ENCODE measurements around the gene PLA2G2F.

Gene PLA2G2F

GRCh38 chr1:20105856-20106255 is 33.3 kb upstream of the PLA2G2F start:
- TF ChIP-seq CTCF (IDR thresholded peaks at IDR 0.05; ENCODE audit: control extremely low read depth, extremely low read depth, low read depth, missing control alignments), result no peak
- CTCF ChIA-PET, result no interaction called here

GRCh38 chr1:20107351-20107750 is 31.8 kb upstream of the PLA2G2F start:
- POLR2A ChIA-PET, result no interaction called here
- CTCF ChIA-PET, result interaction anchor here (1.1 to 2.1 kb wide), 3 partner anchors 15 to 44 kb away, joined by 4 to 5 read pairs (median 4); no protein-coding TSS in a partner anchor

More at GRCh38 chr1:20105856-20106255, 33.3 kb upstream of the PLA2G2F start:
- POLR2A ChIA-PET, result no interaction called here
- no peak for DNase-seq (ENCODE audit: extremely low spot score)

GRCh38 chr1:20107796-20108195 is 31.3 kb upstream of the PLA2G2F start:
- no peak for TF ChIP-seq CTCF (IDR thresholded peaks at IDR 0.05; ENCODE audit: control extremely low read depth, extremely low read depth, low read depth, missing control alignments)
- CTCF ChIA-PET, result interaction anchor here (1.1 to 2.1 kb wide), 5 partner anchors 15 to 50 kb away, joined by 3 to 5 read pairs (median 4); no protein-coding TSS in a partner anchor
- POLR2A ChIA-PET, result no interaction called here
- no peak for DNase-seq (ENCODE audit: extremely low spot score)

More at GRCh38 chr1:20107351-20107750, 31.8 kb upstream of the PLA2G2F start:
- no peak for TF ChIP-seq CTCF (IDR thresholded peaks at IDR 0.05; ENCODE audit: control extremely low read depth, extremely low read depth, low read depth, missing control alignments)
- no peak for DNase-seq (ENCODE audit: extremely low spot score)

GRCh38 chr1:20108366-20109123 is 30.6 kb upstream of the PLA2G2F start:
- POLR2A ChIA-PET, result no interaction called here
- no peak for DNase-seq (ENCODE audit: extremely low spot score)
- no peak for TF ChIP-seq CTCF (IDR thresholded peaks at IDR 0.05; ENCODE audit: control extremely low read depth, extremely low read depth, low read depth, missing control alignments)
- CTCF ChIA-PET, result interaction anchor here (1.0 to 2.1 kb wide), 4 partner anchors 16 to 50 kb away, joined by 3 to 5 read pairs (median 4); no protein-coding TSS in a partner anchor

GRCh38 chr1:20109223-20109856 is 29.8 kb upstream of the PLA2G2F start:
- no peak for DNase-seq (ENCODE audit: extremely low spot score)
- ChIA-PET POLR2A (no interaction called here), CTCF (interaction anchor here (1.0 to 2.1 kb wide), 4 partner anchors 8 to 42 kb away, joined by 3 to 5 read pairs (median 4); no protein-coding TSS in a partner anchor)
- no peak for TF ChIP-seq CTCF (IDR thresholded peaks at IDR 0.05; ENCODE audit: control extremely low read depth, extremely low read depth, low read depth, missing control alignments)

- ChIA-PET POLR2A (no interaction called here), CTCF (interaction anchor here (0.7 to 1.5 kb wide), 3 partner anchors 9 to 41 kb away, joined by 3 to 4 read pairs (median 3); partner anchors contain the start of gene PLA2G2D)
- no peak for TF ChIP-seq CTCF (IDR thresholded peaks at IDR 0.05; ENCODE audit: control extremely low read depth, extremely low read depth, low read depth, missing control alignments)
- DNase-seq (ENCODE audit: extremely low spot score), result no peak
These were observed 28.4 kb upstream of the PLA2G2F start for GRCh38 chr1:20110679-20111078.
